Activated CD8-positive, alpha-beta memory T cell treated with anti-CD3 and anti-CD28 coated beads for 36 hours (primary cell): ENCODE data around the gene FAM13B. TPM values are rescaled to one million over a fixed set of nuclear protein-coding genes. Genes with fewer than 3 reads are reported as not detected.

Experiments used
- CTCF ChIA-PET: fragments of 350-600 bp; sonication (Branson Sonifier 250); formaldehyde crosslinking; loops from one replicate; lab custom pipeline; 2021; ENCODE audit warnings: antibody characterized with exemption; lab: Charles Lee
- POLR2A ChIA-PET: fragments of 350-600 bp; sonication (Branson Sonifier 250); formaldehyde crosslinking; loops from one replicate; lab custom pipeline; 2021; ENCODE audit warnings: antibody characterized with exemption; lab: Charles Lee
- total RNA-seq, 2 experiments: library from RNA; stranded (reverse); gene quantifications; one replicate each; pipeline ENCODE4 v1.2.3, GENCODE V29; 2021

The FAM13B gene
- total RNA-seq, 2 experiments from 2014 or later: 17.1 to 20.8 TPM

GRCh38 chr5:137935190-137935589 is 97.7 kb downstream of the FAM13B start:
- POLR2A ChIA-PET: no interaction called here
- CTCF ChIA-PET: no interaction called here

- CTCF ChIA-PET: no interaction called here
- POLR2A ChIA-PET: interaction anchor here (0.6 kb wide), 1 partner anchor 407 kb away, joined by 5 read pairs; no protein-coding TSS in a partner anchor
Measured at GRCh38 chr5:137933491-137933911, 99.4 kb downstream of the FAM13B start.

- POLR2A ChIA-PET: interaction anchor here (0.6 kb wide), 1 partner anchor 408 kb away, joined by 5 read pairs; no protein-coding TSS in a partner anchor
- CTCF ChIA-PET: no interaction called here
Measured at GRCh38 chr5:137932800-137933199, 100.1 kb downstream of the FAM13B start.

- ChIA-PET POLR2A (no interaction called here), CTCF (no interaction called here)
Measured at GRCh38 chr5:137923856-137924255, 109.0 kb downstream of the FAM13B start.

- POLR2A ChIA-PET: no interaction called here
Measured at GRCh38 chr5:137921931-137922330, 110.9 kb downstream of the FAM13B start.

GRCh38 chr5:137916923-137917322 is 116.0 kb downstream of the FAM13B start:
- CTCF ChIA-PET: interaction anchor here (0.6 kb wide), 1 partner anchor 49 kb away, joined by 3 read pairs; no protein-coding TSS in a partner anchor
- POLR2A ChIA-PET: no interaction called here

More at GRCh38 chr5:137921931-137922330, 110.9 kb downstream of the FAM13B start:
- CTCF ChIA-PET: no interaction called here

GRCh38 chr5:137914758-137915157 is 118.1 kb downstream of the FAM13B start:
- ChIA-PET CTCF (no interaction called here), POLR2A (no interaction called here)

GRCh38 chr5:137902408-137903133 is 130.3 kb downstream of the FAM13B start:
- ChIA-PET CTCF (interaction anchor here (1.0 kb wide), 1 partner anchor 13 kb away, joined by 3 read pairs; no protein-coding TSS in a partner anchor), POLR2A (no interaction called here)

GRCh38 chr5:137901011-137901817 is 131.7 kb downstream of the FAM13B start:
- ChIA-PET POLR2A (no interaction called here), CTCF (no interaction called here)

GRCh38 chr5:137899493-137899892 is 133.4 kb downstream of the FAM13B start:
- ChIA-PET CTCF (no interaction called here), POLR2A (no interaction called here)

GRCh38 chr5:137896560-137896959 is 136.3 kb downstream of the FAM13B start:
- POLR2A ChIA-PET: no interaction called here
- CTCF ChIA-PET: interaction anchor here (0.6 kb wide), 1 partner anchor 24 kb away, joined by 3 read pairs; no protein-coding TSS in a partner anchor

- CTCF ChIA-PET: no interaction called here
- POLR2A ChIA-PET: no interaction called here
Measured at GRCh38 chr5:137894586-137894985, 138.3 kb downstream of the FAM13B start.

GRCh38 chr5:137891849-137892248 is 141.0 kb downstream of the FAM13B start:
- ChIA-PET CTCF (no interaction called here), POLR2A (interaction anchor here (1.2 kb wide), 1 partner anchor 11 kb away, joined by 3 read pairs; no protein-coding TSS in a partner anchor)

GRCh38 chr5:137890845-137891244 is 142.0 kb downstream of the FAM13B start:
- POLR2A ChIA-PET: interaction anchor here (1.2 kb wide), 1 partner anchor 10 kb away, joined by 3 read pairs; no protein-coding TSS in a partner anchor
- CTCF ChIA-PET: no interaction called here

- CTCF ChIA-PET: interaction anchor here (0.5 to 1.3 kb wide), 2 partner anchors 14 to 160 kb away, joined by 3 to 4 read pairs; no protein-coding TSS in a partner anchor
- POLR2A ChIA-PET: interaction anchor here (0.8 to 0.9 kb wide), 2 partner anchors 9 to 464 kb away, joined by 3 read pairs; no protein-coding TSS in a partner anchor
Measured at GRCh38 chr5:137888863-137889759, 143.8 kb downstream of the FAM13B start, which contains the start of gene PKD2L2. Gene PKD2L2, plus strand, starts transcription at chr5:137889457. Its CDS starts 35 bp downstream, at chr5:137889492.

- ChIA-PET CTCF (interaction anchor here (0.5 kb wide), 1 partner anchor 160 kb away, joined by 4 read pairs; no protein-coding TSS in a partner anchor), POLR2A (interaction anchor here (0.8 kb wide), 1 partner anchor 8 kb away, joined by 3 read pairs; no protein-coding TSS in a partner anchor)
Measured at GRCh38 chr5:137888466-137888862, 144.4 kb downstream of the FAM13B start.
